ENCODE data around the gene ENTR1.

The ENTR1 gene

GRCh38 chr9:136357202-136357725, 53.1 kb downstream of the ENTR1 start:
- DNase-seq = no peak

- DNase-seq = no peak
These were observed 54.5 kb downstream of the ENTR1 start for GRCh38 chr9:136355616-136356557.

GRCh38 chr9:136354592-136355085, 55.8 kb downstream of the ENTR1 start:
- DNase-seq = no peak

- no peak for DNase-seq
These were observed 56.5 kb downstream of the ENTR1 start for GRCh38 chr9:136353757-136354488.

- no peak for DNase-seq
These were observed 57.3 kb downstream of the ENTR1 start for GRCh38 chr9:136353088-136353487.

- DNase-seq = no peak
These were observed 57.7 kb downstream of the ENTR1 start for GRCh38 chr9:136352682-136353081.
